HG03439 (cell line): ENCODE data around the gene PRPF40B.
A peak's percentile ranks its signal among the peaks of the same experiment; 100 is the strongest.

ENCODE experiments used
- ATAC-seq: cut with Tn5 transposase; IDR thresholded peaks from one replicate; pipeline ENCODE4 v1.9.1; 2021; ENCODE audit warnings: mild to moderate bottlenecking, moderate library complexity; ENCODE audit not compliant: unreplicated experiment

Gene PRPF40B

GRCh38 chr12:49655595-49656236 lies 32.4 kb downstream of the PRPF40B start:
- ATAC-seq: no peak

GRCh38 chr12:49658276-49658675 lies 34.9 kb downstream of the PRPF40B start:
- no peak for ATAC-seq

- ATAC-seq: no peak
Measured at GRCh38 chr12:49659753-49660152, 36.4 kb downstream of the PRPF40B start.

- ATAC-seq: no peak
Measured at GRCh38 chr12:49661191-49661590, 37.8 kb downstream of the PRPF40B start.

- no peak for ATAC-seq
Measured at GRCh38 chr12:49661746-49662145, 38.4 kb downstream of the PRPF40B start.

GRCh38 chr12:49662998-49663843 lies 39.9 kb downstream of the PRPF40B start:
- ATAC-seq: peak; percentile 47

GRCh38 chr12:49664167-49664566 lies 40.8 kb downstream of the PRPF40B start:
- ATAC-seq: no peak

- ATAC-seq: peak; percentile 68
Measured at GRCh38 chr12:49664591-49665239, 41.4 kb downstream of the PRPF40B start.

GRCh38 chr12:49665384-49665783 lies 42.0 kb downstream of the PRPF40B start:
- ATAC-seq: no peak

- no peak for ATAC-seq
Measured at GRCh38 chr12:49666176-49666575, 42.8 kb downstream of the PRPF40B start.

- no peak for ATAC-seq
Measured at GRCh38 chr12:49667325-49668090, 44.1 kb downstream of the PRPF40B start.

GRCh38 chr12:49669796-49670195 lies 46.4 kb downstream of the PRPF40B start:
- no peak for ATAC-seq

- no peak for ATAC-seq
Measured at GRCh38 chr12:49671031-49671765, 47.8 kb downstream of the PRPF40B start.

- no peak for ATAC-seq
Measured at GRCh38 chr12:49672301-49673217, 49.2 kb downstream of the PRPF40B start.

GRCh38 chr12:49673446-49674317 lies 50.3 kb downstream of the PRPF40B start:
- no peak for ATAC-seq

- no peak for ATAC-seq
Measured at GRCh38 chr12:49674318-49674981, 51.1 kb downstream of the PRPF40B start.

GRCh38 chr12:49675137-49675536 lies 51.8 kb downstream of the PRPF40B start:
- no peak for ATAC-seq

- no peak for ATAC-seq
Measured at GRCh38 chr12:49678711-49679110, 55.4 kb downstream of the PRPF40B start.
